Glutamatergic neuron (in vitro differentiated cells): ENCODE results near the gene YTHDC1. TPM values are rescaled to one million over a fixed set of nuclear protein-coding genes. Genes with fewer than 3 reads are reported as not detected.

Experiments used
- DNase-seq: peaks from one replicate; pipeline ENCODE4 v3.0.0; 2022
- H3K27ac Mint-ChIP-seq: one replicate; pipeline ENCODE4 v1.8.0; 2020; ENCODE audit warnings: mild to moderate bottlenecking, mixed read lengths, inconsistent platforms; ENCODE audit not compliant: unreplicated experiment
- H3K27me3 Mint-ChIP-seq: one replicate; pipeline ENCODE4 v1.8.0; 2020; ENCODE audit warnings: mild to moderate bottlenecking, moderate library complexity, mixed read lengths, inconsistent platforms; ENCODE audit not compliant: unreplicated experiment
- H3K36me3 Mint-ChIP-seq: one replicate; pipeline ENCODE4 v1.8.0; 2020; ENCODE audit warnings: mild to moderate bottlenecking, mixed read lengths, inconsistent platforms; ENCODE audit not compliant: unreplicated experiment
- H3K4me1 Mint-ChIP-seq: one replicate; pipeline ENCODE4 v1.8.0; 2020; ENCODE audit warnings: mild to moderate bottlenecking, low read depth, mixed read lengths, inconsistent platforms; ENCODE audit not compliant: unreplicated experiment
- H3K4me3 Mint-ChIP-seq: one replicate; pipeline ENCODE4 v1.8.0; 2020; ENCODE audit warnings: mild to moderate bottlenecking, mixed read lengths, inconsistent platforms; ENCODE audit not compliant: unreplicated experiment
- H3K9me3 Mint-ChIP-seq: one replicate; pipeline ENCODE4 v1.8.0; 2020; ENCODE audit warnings: mild to moderate bottlenecking, moderate library complexity, mixed read lengths, inconsistent platforms; ENCODE audit not compliant: unreplicated experiment
- total RNA-seq: library from RNA; stranded (reverse); fragmentation: NEBNext Ultra II Directional; extraction: Animal tissue kit (Norgen Biotek cat#: 25700); gene quantifications from one replicate; pipeline ENCODE4 v1.2.1, GENCODE V29; 2021; ENCODE audit not compliant: unreplicated experiment
- TF ChIP-seq, protein P1 (sequence below): fragments of 200-600 bp; sonication (generic); IDR thresholded peaks from one replicate; pipeline ENCODE4 v1.5.0; 2021; ENCODE audit not compliant: partially characterized antibody, unreplicated experiment

Gene YTHDC1
- total RNA-seq, 1 donor from 2014 or later, result 114 TPM

DNA sequence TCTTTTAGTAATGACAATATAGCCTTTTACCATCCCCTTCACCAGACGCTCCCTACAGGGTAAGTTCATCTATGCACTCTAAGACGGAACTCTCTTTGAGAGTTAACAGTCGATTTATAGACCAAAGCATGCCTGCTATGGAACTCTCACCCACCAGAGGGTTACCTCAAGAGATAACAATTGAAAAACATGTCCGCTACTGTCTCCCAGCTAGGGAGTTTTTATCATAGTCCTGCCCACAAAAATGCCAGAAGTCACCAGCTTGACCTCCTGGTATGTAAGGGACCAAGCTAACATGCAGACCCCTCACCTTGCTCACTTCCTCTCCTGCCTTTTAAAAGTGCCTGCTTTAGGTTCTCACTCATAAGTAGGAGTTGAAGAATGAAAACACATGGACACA, 16.7 kb upstream of the YTHDC1 start:
- no peaks in the 10 kb centered on the region for H3K4me1 Mint-ChIP-seq
- TF ChIP-seq, protein P1, sequence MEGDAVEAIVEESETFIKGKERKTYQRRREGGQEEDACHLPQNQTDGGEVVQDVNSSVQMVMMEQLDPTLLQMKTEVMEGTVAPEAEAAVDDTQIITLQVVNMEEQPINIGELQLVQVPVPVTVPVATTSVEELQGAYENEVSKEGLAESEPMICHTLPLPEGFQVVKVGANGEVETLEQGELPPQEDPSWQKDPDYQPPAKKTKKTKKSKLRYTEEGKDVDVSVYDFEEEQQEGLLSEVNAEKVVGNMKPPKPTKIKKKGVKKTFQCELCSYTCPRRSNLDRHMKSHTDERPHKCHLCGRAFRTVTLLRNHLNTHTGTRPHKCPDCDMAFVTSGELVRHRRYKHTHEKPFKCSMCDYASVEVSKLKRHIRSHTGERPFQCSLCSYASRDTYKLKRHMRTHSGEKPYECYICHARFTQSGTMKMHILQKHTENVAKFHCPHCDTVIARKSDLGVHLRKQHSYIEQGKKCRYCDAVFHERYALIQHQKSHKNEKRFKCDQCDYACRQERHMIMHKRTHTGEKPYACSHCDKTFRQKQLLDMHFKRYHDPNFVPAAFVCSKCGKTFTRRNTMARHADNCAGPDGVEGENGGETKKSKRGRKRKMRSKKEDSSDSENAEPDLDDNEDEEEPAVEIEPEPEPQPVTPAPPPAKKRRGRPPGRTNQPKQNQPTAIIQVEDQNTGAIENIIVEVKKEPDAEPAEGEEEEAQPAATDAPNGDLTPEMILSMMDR, result no peak
- peaks cover 12% of the 10 kb centered on the region for H3K36me3 Mint-ChIP-seq
- DNase-seq, result no peak
- H3K4me3 Mint-ChIP-seq, result no peak overlapping the region
- no peaks in the 10 kb centered on the region for H3K9me3 Mint-ChIP-seq
- H3K27me3 Mint-ChIP-seq, result peaks cover 4% of the 10 kb centered on the region
- H3K27ac Mint-ChIP-seq, result no peak overlapping the region

DNA sequence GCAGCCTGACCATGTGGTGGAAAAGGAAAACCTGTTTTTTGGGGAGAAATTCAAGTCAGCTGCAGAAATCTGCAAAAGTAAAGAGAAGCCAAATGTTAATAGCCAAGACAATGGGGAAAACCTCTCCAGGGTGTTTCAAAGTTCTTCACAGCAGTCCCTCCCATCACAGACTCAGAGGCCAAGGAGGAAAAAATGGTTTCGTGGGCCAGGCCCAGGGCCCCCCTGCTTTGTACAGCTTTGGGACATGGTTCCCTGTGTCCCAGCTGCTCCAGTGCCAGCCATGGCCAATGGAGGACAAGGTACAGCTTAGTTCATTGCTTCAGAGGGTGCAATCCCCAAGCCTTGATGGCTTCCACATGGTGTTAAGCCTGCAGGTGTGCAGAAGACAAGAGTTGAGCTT, 15.2 kb upstream of the YTHDC1 start:
- TF ChIP-seq, protein P1, result no peak
- H3K4me3 Mint-ChIP-seq, result no peak overlapping the region
- peaks cover 4% of the 10 kb centered on the region for H3K27me3 Mint-ChIP-seq
- H3K27ac Mint-ChIP-seq, result no peak overlapping the region
- no peaks in the 10 kb centered on the region for H3K4me1 Mint-ChIP-seq
- DNase-seq, result no peak
- no peaks in the 10 kb centered on the region for H3K9me3 Mint-ChIP-seq
- H3K36me3 Mint-ChIP-seq, result peaks cover 12% of the 10 kb centered on the region

DNA sequence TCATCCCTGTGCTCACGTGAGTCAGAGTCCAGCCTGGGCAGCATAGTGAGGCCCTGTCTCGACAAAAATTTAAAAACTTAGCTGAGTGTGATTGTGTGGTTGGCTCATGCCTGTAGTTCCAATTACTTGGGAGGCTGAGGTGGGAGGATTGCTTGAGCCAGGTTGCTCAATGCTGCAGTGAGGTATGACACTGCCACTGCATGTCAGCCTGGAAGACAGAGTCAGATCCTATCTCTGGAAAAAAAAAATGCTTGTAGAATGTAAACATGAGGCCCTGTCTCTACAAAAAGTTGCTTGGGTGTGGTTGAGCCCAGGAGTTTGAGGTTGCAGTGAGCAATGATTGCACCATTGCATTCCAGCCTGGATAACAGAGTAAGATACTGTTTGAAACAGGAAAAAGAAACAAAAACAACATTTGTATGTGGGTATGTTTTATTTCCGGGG, 11.3 kb upstream of the YTHDC1 start:
- H3K27me3 Mint-ChIP-seq, result peaks cover 4% of the 10 kb centered on the region
- no peaks in the 10 kb centered on the region for H3K9me3 Mint-ChIP-seq
- peaks cover 12% of the 10 kb centered on the region for H3K36me3 Mint-ChIP-seq
- TF ChIP-seq, protein P1, result no peak
- H3K4me1 Mint-ChIP-seq, result no peaks in the 10 kb centered on the region
- DNase-seq, result no peak
- no peak overlapping the region for H3K27ac Mint-ChIP-seq
- no peak overlapping the region for H3K4me3 Mint-ChIP-seq

DNA sequence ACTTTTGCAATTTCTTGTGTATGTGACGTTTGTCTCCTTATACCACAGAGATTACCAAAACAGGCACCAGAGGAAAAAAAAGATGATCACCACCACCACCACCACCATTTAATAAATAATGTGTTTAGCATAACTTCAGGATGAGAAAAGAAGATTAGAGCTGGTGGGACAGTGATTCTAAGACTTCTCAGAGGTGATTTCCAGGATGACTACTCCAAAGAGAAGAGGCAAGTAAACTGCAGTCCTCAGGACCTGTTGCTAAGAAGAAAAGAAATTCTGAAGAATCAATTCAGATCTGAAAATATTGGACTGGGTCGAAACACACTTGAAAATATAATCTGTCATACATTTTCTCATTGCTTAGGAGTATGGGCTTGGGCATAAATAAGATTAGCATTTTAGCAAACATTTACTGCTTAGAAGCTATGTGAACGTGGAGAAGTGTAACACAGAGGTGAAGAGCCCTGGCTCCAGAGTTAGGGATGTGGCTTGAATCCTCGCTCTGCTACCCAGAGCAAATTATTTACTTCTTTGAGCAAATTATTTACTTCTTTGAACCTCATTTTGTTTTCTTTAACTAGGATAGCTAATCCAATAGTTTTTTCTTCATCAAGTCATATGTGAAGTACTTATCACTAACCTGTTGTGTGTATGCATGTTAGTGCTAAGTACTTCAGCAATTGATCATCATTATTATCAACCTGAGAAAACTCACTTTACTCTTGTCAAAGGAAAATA, 10.5 kb upstream of the YTHDC1 start:
- DNase-seq, result no peak
- TF ChIP-seq, protein P1, result no peak
- Mint-ChIP-seq H3K36me3 (peaks cover 12% of the 10 kb centered on the region), H3K27me3 (peaks cover 2% of the 10 kb centered on the region), H3K4me3 (no peak overlapping the region), H3K4me1 (no peaks in the 10 kb centered on the region), H3K27ac (no peak overlapping the region), H3K9me3 (no peaks in the 10 kb centered on the region)

DNA sequence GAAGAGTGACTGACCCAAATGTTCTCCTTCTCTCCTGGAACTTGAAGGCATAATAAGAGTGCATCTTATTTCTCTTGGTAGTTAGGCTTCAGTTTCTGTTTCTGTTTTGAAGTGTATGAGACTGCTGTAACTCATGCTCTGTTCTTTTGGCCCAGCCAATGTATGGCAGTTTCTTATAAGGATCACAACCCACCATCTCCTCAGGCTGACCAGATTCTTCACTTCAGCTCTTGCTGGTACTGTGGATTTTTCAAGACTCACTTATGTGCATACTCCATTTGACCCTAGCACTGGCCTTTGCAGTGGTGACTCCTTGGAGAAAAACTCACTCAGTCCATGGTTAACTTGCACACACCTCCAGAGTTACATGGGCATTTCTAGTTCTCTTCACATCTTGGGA, 9.6 kb upstream of the YTHDC1 start:
- Mint-ChIP-seq H3K27ac (no peak overlapping the region), H3K36me3 (peaks cover 8% of the 10 kb centered on the region)

More for the DNA sequence above, 9.6 kb upstream of the YTHDC1 start:
- H3K4me1 Mint-ChIP-seq, result no peaks in the 10 kb centered on the region
- TF ChIP-seq, protein P1, result no peak
- DNase-seq, result no peak
- H3K9me3 Mint-ChIP-seq, result no peaks in the 10 kb centered on the region
- peaks cover 2% of the 10 kb centered on the region for H3K27me3 Mint-ChIP-seq
- H3K4me3 Mint-ChIP-seq, result no peak overlapping the region
